HepG2 (cell line): ENCODE results near the gene NEU1. TPM values are rescaled to one million over a fixed set of nuclear protein-coding genes. Genes with fewer than 3 reads are reported as not detected.

Experiments used
- ARHGAP35 ChIP-seq: sonication (generic); formaldehyde crosslinking; IDR thresholded peaks from 2 replicates; pipeline ENCODE4 v1.9.0; 2022; ENCODE audit warnings: mild to moderate bottlenecking, inconsistent platforms, moderate library complexity, missing genetic modification reagents, borderline replicate concordance
- ASH2L ChIP-seq: fragments of 300-600, 200-600 bp; sonication (generic); IDR thresholded peaks from 2 replicates; pipeline ENCODE4 v1.7.0; 2017; ENCODE audit warnings: low read depth, mild to moderate bottlenecking, moderate library complexity, mixed read lengths, low read length; ENCODE audit not compliant: insufficient read length
- ATF2 ChIP-seq: sonication (generic); formaldehyde crosslinking; IDR thresholded peaks from 2 replicates; pipeline ENCODE4 v1.4.0; 2020; ENCODE audit warnings: missing genetic modification reagents
- ATRX ChIP-seq: sonication (generic); formaldehyde crosslinking; IDR thresholded peaks from 2 replicates; pipeline ENCODE4 v1.4.0; 2020; ENCODE audit warnings: missing genetic modification reagents, borderline replicate concordance
- BCL6 ChIP-seq: IDR thresholded peaks from 2 replicates; pipeline ENCODE4 v1.6.1; 2016; ENCODE audit warnings: missing genetic modification reagents, missing compliant biosample characterization
- CREBL2 ChIP-seq: sonication (generic); formaldehyde crosslinking; IDR thresholded peaks from 2 replicates; pipeline ENCODE4 v1.8.1; 2023; ENCODE audit warnings: missing genetic modification reagents, mild to moderate bottlenecking, borderline replicate concordance
- DDIT3 ChIP-seq: sonication (generic); formaldehyde crosslinking; IDR thresholded peaks from 2 replicates; pipeline ENCODE4 v1.4.0; 2020; ENCODE audit warnings: mild to moderate bottlenecking, missing genetic modification reagents
- MAX ChIP-seq: IDR thresholded peaks from 2 replicates; pipeline ENCODE4 v1.6.1; 2012; ENCODE audit warnings: inconsistent platforms
- MEIS2 ChIP-seq: sonication (generic); formaldehyde crosslinking; IDR thresholded peaks from 2 replicates; pipeline ENCODE4 v1.9.0; 2021; ENCODE audit warnings: mild to moderate bottlenecking, missing genetic modification reagents
- MTERF4 ChIP-seq: sonication (generic); formaldehyde crosslinking; IDR thresholded peaks from 2 replicates; pipeline ENCODE4 v1.8.0; 2023; ENCODE audit warnings: mild to moderate bottlenecking, missing genetic modification reagents
- MXD1 ChIP-seq: sonication (generic); formaldehyde crosslinking; IDR thresholded peaks from 2 replicates; pipeline ENCODE4 v1.4.0; 2020; ENCODE audit warnings: mild to moderate bottlenecking, missing genetic modification reagents
- NR2F1 ChIP-seq, 2 experiments: fragments of 450-650 bp in 1 of 2; formaldehyde crosslinking in 1 of 2; IDR thresholded peaks; 2 replicates each; pipeline versions ENCODE4 v1.5.0 to v1.6.1; 2016 to 2020; ENCODE audit warnings: mild to moderate bottlenecking in 1 of 2, missing compliant biosample characterization in 1 of 2, missing genetic modification reagents in 1 of 2, moderate library complexity in 1 of 2
- ONECUT2 ChIP-seq: sonication (generic); formaldehyde crosslinking; IDR thresholded peaks from 2 replicates; pipeline ENCODE4 v1.4.0; 2020; ENCODE audit warnings: missing genetic modification reagents
- RFXANK ChIP-seq: IDR thresholded peaks from 2 replicates; pipeline ENCODE4 v1.6.1; 2016
- SIX1 ChIP-seq: sonication (generic); formaldehyde crosslinking; IDR thresholded peaks from 2 replicates; pipeline ENCODE4 v1.4.0; 2020; ENCODE audit warnings: missing genetic modification reagents, borderline replicate concordance
- SMAD1 ChIP-seq: sonication (generic); formaldehyde crosslinking; IDR thresholded peaks from 2 replicates; pipeline ENCODE4 v1.4.0; 2020; ENCODE audit warnings: missing genetic modification reagents, low read depth, mild to moderate bottlenecking, borderline replicate concordance
- SMAD9 ChIP-seq: sonication (generic); formaldehyde crosslinking; IDR thresholded peaks from 2 replicates; pipeline ENCODE4 v1.5.1; 2020; ENCODE audit warnings: mild to moderate bottlenecking, missing genetic modification reagents
- TCF7L2 ChIP-seq: IDR thresholded peaks from 2 replicates; pipeline ENCODE4 v1.6.1; 2011; ENCODE audit warnings: mild to moderate bottlenecking, low read depth, low read length, moderate library complexity
- ZBTB4 ChIP-seq: sonication (generic); formaldehyde crosslinking; IDR thresholded peaks from 2 replicates; pipeline ENCODE4 v1.4.0; 2020; ENCODE audit warnings: missing genetic modification reagents, mild to moderate bottlenecking, borderline replicate concordance
- ZNF160 ChIP-seq: sonication (generic); formaldehyde crosslinking; IDR thresholded peaks from 2 replicates; pipeline ENCODE4 v1.8.0; 2022; ENCODE audit warnings: mild to moderate bottlenecking, inconsistent platforms, missing genetic modification reagents
- ZNF337 ChIP-seq: sonication (generic); formaldehyde crosslinking; IDR thresholded peaks from 2 replicates; pipeline ENCODE4 v1.5.1; 2020; ENCODE audit warnings: missing genetic modification reagents, low read depth, mild to moderate bottlenecking, borderline replicate concordance
- ZNF644 ChIP-seq: IDR thresholded peaks from 2 replicates; pipeline ENCODE4 v1.6.1; 2016; ENCODE audit warnings: low read depth
- ZNF766 ChIP-seq: sonication (generic); formaldehyde crosslinking; IDR thresholded peaks from 2 replicates; pipeline ENCODE4 v1.5.0; 2020; ENCODE audit warnings: missing genetic modification reagents, borderline replicate concordance
- polyA plus RNA-seq, 8 experiments: library from polyadenylated mRNA; depleted of rRNA in 3 of 8; stranded (reverse) in 7 of 8; unstranded in 1 of 8; fragments of >200 nt; fragmentation: Illumina TruSeq in 4 of 8; extraction: Trizol in 4 of 8; gene quantifications; 2 replicates each; pipeline versions ENCODE4 v1.2.1 to v1.2.3, GENCODE V29; 2011 to 2016; ENCODE audit warnings: low read depth in 4 of 8, missing spikeins in 1 of 8, mixed read lengths in 1 of 8; ENCODE audit not compliant: insufficient read depth in 1 of 8
- total RNA-seq, 5 experiments: library from RNA; depleted of rRNA; stranded (reverse); fragments of >200 nt; fragmentation: Illumina TruSeq; extraction: Trizol; gene quantifications; 2 replicates each; pipeline ENCODE4 v1.2.3, GENCODE V29; 2016; ENCODE audit warnings: low read depth in 1 of 5

The NEU1 gene
- total and polyA plus RNA-seq, 2 of the 13 experiments (the other 11 are each of a cell fraction or from before 2014, with no cell fraction given) = 215 to 297 TPM

- TF ChIP-seq NR2F1 (CRISPR knock-in tag; IDR thresholded peaks at IDR 0.05) (peak in 1 of 2 experiments; percentile 36; a peak in 1 of 4 replicates), ONECUT2 (CRISPR knock-in tag) (no peak), MEIS2 (peak; percentile 61), SMAD9 (CRISPR knock-in tag) (no peak), RFXANK (CRISPR knock-in tag) (no peak), ARHGAP35 (CRISPR knock-in tag) (no peak), MXD1 (CRISPR knock-in tag) (peak; percentile 25; the same call in 1 of the 2 replicates), ATRX (CRISPR knock-in tag) (no peak), BCL6 (CRISPR knock-in tag) (no peak; the same call in 1 of the 2 replicates), DDIT3 (no peak), ASH2L (peak; percentile 84), ZNF337 (CRISPR knock-in tag) (no peak), ATF2 (no peak), TCF7L2 (no peak), SMAD1 (CRISPR knock-in tag) (no peak), SIX1 (CRISPR knock-in tag) (no peak), ZNF644 (CRISPR knock-in tag) (no peak), MAX (peak; percentile 83; the same call in 1 of the 2 replicates), ZNF766 (CRISPR knock-in tag) (no peak), ZNF160 (0 out of 2 replicates have a peak, but pooled peaks have one; percentile 56), CREBL2 (CRISPR knock-in tag) (no peak), ZBTB4 (CRISPR knock-in tag) (no peak), MTERF4 (CRISPR knock-in tag) (peak; percentile 52)
Observed at GRCh38 chr6:31901953-31902643, 39.5 kb upstream of the NEU1 start, which contains the start of gene ZBTB12 (continued).
